A549 (cell line): ENCODE results near the gene HPGDS.
"Not testable (repeated sequence)": the region's sequence is repeated elsewhere in the genome, so short reads cannot be mapped to it uniquely, and the experiment has no call there.

Source experiments
- CTCF ChIP-seq: fragments of >200 bp; sonication (Bioruptor Twin); formaldehyde crosslinking; IDR thresholded peaks from 3 replicates; pipeline ENCODE4 v1.5.1; 2016
- MYC ChIP-seq: IDR thresholded peaks from 2 replicates; pipeline ENCODE4 v1.6.1; 2012; ENCODE audit warnings: mild to moderate bottlenecking, inconsistent platforms, low read length, improper control_type of control experiment, borderline replicate concordance

- not testable (repeated sequence) for TF ChIP-seq MYC, CTCF
Measured at GRCh38 chr4:94382891-94383290, 40.3 kb upstream of the HPGDS start.
